ENCODE results near the gene SMARCE1. TPM values are rescaled to one million over a fixed set of nuclear protein-coding genes. Genes with fewer than 3 reads are reported as not detected.

The SMARCE1 gene
- polyA plus RNA-seq, 1 donor from 2014 or later: 248 TPM

GRCh38 chr17:40623419-40624210 is 24.0 kb downstream of the SMARCE1 start:
- H3F3A ChIP-seq (ENCODE audit: insufficient read depth, low read length, poor library complexity, severe bottlenecking): no peaks in the 10 kb centered on the region
- no peak overlapping the region for H3K4me3 ChIP-seq (ENCODE audit: low read length)
- no peaks in the 10 kb centered on the region for H3K9me3 ChIP-seq (ENCODE audit: low read length)
- H3K27me3 ChIP-seq (ENCODE audit: insufficient read depth, low read depth, low read length): no peaks in the 10 kb centered on the region
- TF ChIP-seq RAD21 (conservative IDR thresholded peaks at IDR 0.05): no peak
- no peak for TF ChIP-seq CTCF (IDR thresholded peaks at IDR 0.05; ENCODE audit: poor library complexity, severe bottlenecking)
- TF ChIP-seq POLR2AphosphoS5 (IDR thresholded peaks at IDR 0.05): no peak
- no peak for TF ChIP-seq EZH2 (IDR thresholded peaks at IDR 0.05; ENCODE audit: borderline replicate concordance, insufficient read depth, low read length, poor library complexity, severe bottlenecking)
- TF ChIP-seq MXI1 (conservative IDR thresholded peaks at IDR 0.05; ENCODE audit: poor library complexity, severe bottlenecking): no peak
- TF ChIP-seq REST (IDR thresholded peaks at IDR 0.05; ENCODE audit: borderline replicate concordance): no peak
- TF ChIP-seq TAF1 (IDR thresholded peaks at IDR 0.05; ENCODE audit: low read depth): no peak
- no peak for TF ChIP-seq EP300 (conservative IDR thresholded peaks at IDR 0.05; ENCODE audit: poor library complexity, severe bottlenecking)
- no peak for TF ChIP-seq SMC3 (conservative IDR thresholded peaks at IDR 0.05; ENCODE audit: poor library complexity)
- no peaks in the 10 kb centered on the region for H3K9me2 ChIP-seq (ENCODE audit: insufficient read depth, low read length)
- no peaks in the 10 kb centered on the region for H4K20me1 ChIP-seq (ENCODE audit: insufficient read depth)
- H3K79me2 ChIP-seq (replicated peaks; ENCODE audit: insufficient read depth, low read length): no peaks in the 10 kb centered on the region
- H2AFZ ChIP-seq (ENCODE audit: low read depth, low read length): no peak overlapping the region
- no peak overlapping the region for H3K27ac ChIP-seq (ENCODE audit: low read length)
- no peak overlapping the region for H3K9ac ChIP-seq (ENCODE audit: low read length)
- no peaks in the 10 kb centered on the region for H3K36me3 ChIP-seq (ENCODE audit: insufficient read depth, low read length)
- H3K4me2 ChIP-seq (ENCODE audit: low read length): no peak overlapping the region

GRCh38 chr17:40622509-40622928 is 25.1 kb downstream of the SMARCE1 start:
- Histone ChIP-seq H3K79me2 (replicated peaks; ENCODE audit: insufficient read depth, low read length) (no peaks in the 10 kb centered on the region), H3K27ac (ENCODE audit: low read length) (no peak overlapping the region), H3F3A (ENCODE audit: insufficient read depth, low read length, poor library complexity, severe bottlenecking) (no peaks in the 10 kb centered on the region), H3K36me3 (ENCODE audit: insufficient read depth, low read length) (no peaks in the 10 kb centered on the region), H3K9me2 (ENCODE audit: insufficient read depth, low read length) (no peaks in the 10 kb centered on the region), H3K4me2 (ENCODE audit: low read length) (no peak overlapping the region), H3K9me3 (ENCODE audit: low read length) (no peaks in the 10 kb centered on the region), H3K9ac (ENCODE audit: low read length) (no peak overlapping the region), H2AFZ (ENCODE audit: low read depth, low read length) (no peak overlapping the region), H4K20me1 (ENCODE audit: insufficient read depth) (no peaks in the 10 kb centered on the region), H3K27me3 (ENCODE audit: insufficient read depth, low read depth, low read length) (no peaks in the 10 kb centered on the region), H3K4me3 (ENCODE audit: low read length) (no peak overlapping the region)
- TF ChIP-seq EZH2 (IDR thresholded peaks at IDR 0.05; ENCODE audit: borderline replicate concordance, insufficient read depth, low read length, poor library complexity, severe bottlenecking) (no peak), CTCF (IDR thresholded peaks at IDR 0.05; ENCODE audit: poor library complexity, severe bottlenecking) (no peak), SMC3 (conservative IDR thresholded peaks at IDR 0.05; ENCODE audit: poor library complexity) (no peak), REST (IDR thresholded peaks at IDR 0.05; ENCODE audit: borderline replicate concordance) (no peak)
